HAP-1 (cell line): ENCODE measurements around the gene SPRED2.

Experiments used
- DNase-seq, 2 experiments: peaks; one replicate each; pipeline ENCODE4 v3.0.0-alpha.2; 2016 to 2020; ENCODE audit warnings: low spot score in 2 of 2
- H3K27me3 ChIP-seq: fragments of 250-450 bp; sonication (Bioruptor Pico); 2 replicates; pipeline ENCODE4 v1.5.1; 2020; ENCODE audit warnings: low read depth, mild to moderate bottlenecking, moderate library complexity
- H3K36me3 ChIP-seq: fragments of 250-450 bp; sonication (Bioruptor Pico); replicated peaks from 2 replicates; pipeline ENCODE4 v1.5.1; 2020; ENCODE audit warnings: mild to moderate bottlenecking
- H3K4me1 ChIP-seq: fragments of 250-450 bp; sonication (Bioruptor Pico); 2 replicates; pipeline ENCODE4 v1.5.1; 2020; ENCODE audit warnings: mild to moderate bottlenecking
- H3K4me3 ChIP-seq: fragments of 250-450 bp; sonication (Bioruptor Pico); 2 replicates; pipeline ENCODE4 v1.5.1; 2020; ENCODE audit warnings: mild to moderate bottlenecking, moderate library complexity
- H3K9me3 ChIP-seq: fragments of 250-450 bp; sonication (Bioruptor Pico); 2 replicates; pipeline ENCODE4 v1.5.1; 2020; ENCODE audit warnings: mild to moderate bottlenecking, moderate library complexity
- in situ Hi-C: fragments of 300-500 bp; cut with MboI; formaldehyde crosslinking; loops from 3 replicates; pipeline ENCODE4 v1.14.3; 2020; ENCODE audit warnings: low sequenced_read_pairs, inconsistent platforms, mixed read lengths

Gene SPRED2

GRCh38 chr2:65296971-65297370 lies 135.4 kb downstream of the SPRED2 start:
- Histone ChIP-seq H3K9me3 (no peaks in the 10 kb centered on the region), H3K27me3 (no peaks in the 10 kb centered on the region), H3K4me3 (no peak overlapping the region), H3K4me1 (no peaks in the 10 kb centered on the region), H3K36me3 (no peaks in the 10 kb centered on the region)
- no peak for DNase-seq
- in situ Hi-C loops, result no loop called here

DNA sequence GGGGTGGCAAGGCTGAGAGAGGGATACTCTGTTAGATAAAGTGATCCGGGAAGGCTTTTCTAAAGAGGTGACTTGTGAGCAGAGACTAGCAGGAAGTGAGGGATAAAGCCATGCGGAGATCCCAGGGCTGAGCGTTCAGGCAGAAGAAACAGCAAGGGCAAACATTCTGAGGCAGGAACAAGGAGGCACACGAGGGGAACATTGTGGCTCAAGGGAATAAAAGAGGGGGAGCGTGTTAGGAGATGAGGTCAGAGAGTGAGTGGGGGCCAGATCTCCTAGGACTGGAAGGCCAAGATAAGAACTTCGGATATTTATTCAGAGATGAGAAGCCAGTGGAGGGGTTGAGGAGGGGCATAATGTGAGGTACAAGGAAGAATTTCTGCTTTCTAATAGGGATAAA lies 137.7 kb downstream of the SPRED2 start:
- no peaks in the 10 kb centered on the region for H3K4me1 ChIP-seq
- H3K36me3 ChIP-seq, result no peaks in the 10 kb centered on the region
- no peaks in the 10 kb centered on the region for H3K27me3 ChIP-seq
- H3K9me3 ChIP-seq, result no peaks in the 10 kb centered on the region
- H3K4me3 ChIP-seq, result no peak overlapping the region
- no peak for DNase-seq
- in situ Hi-C loops, result no loop called here

- Histone ChIP-seq H3K36me3 (no peaks in the 10 kb centered on the region), H3K9me3 (no peaks in the 10 kb centered on the region), H3K4me1 (no peaks in the 10 kb centered on the region), H3K4me3 (no peak overlapping the region), H3K27me3 (no peaks in the 10 kb centered on the region)
- in situ Hi-C loops, result no loop called here
- no peak for DNase-seq
These were observed 138.3 kb downstream of the SPRED2 start for GRCh38 chr2:65294136-65294535.

DNA sequence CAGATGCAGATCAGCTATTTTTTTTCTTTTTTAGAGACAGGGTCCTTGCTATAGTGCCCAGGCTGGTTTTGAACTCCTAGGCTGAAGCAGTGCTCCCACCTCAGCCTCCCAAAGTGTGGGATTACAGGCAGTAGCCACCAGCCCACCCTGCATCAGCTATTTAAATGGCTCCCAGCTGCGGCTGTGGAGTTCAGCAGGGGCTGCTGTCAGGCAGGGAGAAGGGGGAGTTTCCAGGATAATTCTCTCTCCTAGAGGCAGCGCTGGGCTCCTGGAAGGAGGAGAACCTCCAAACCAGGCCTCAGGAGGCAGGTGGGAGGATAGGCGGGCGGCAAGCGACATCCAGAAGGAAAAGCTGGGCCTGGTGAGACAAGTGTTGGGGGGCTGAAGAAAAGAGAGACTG lies 139.0 kb downstream of the SPRED2 start:
- Histone ChIP-seq H3K27me3 (no peaks in the 10 kb centered on the region), H3K9me3 (no peaks in the 10 kb centered on the region), H3K4me1 (no peaks in the 10 kb centered on the region), H3K4me3 (no peak overlapping the region), H3K36me3 (no peaks in the 10 kb centered on the region)
- DNase-seq, result no peak
- in situ Hi-C loops, result no loop called here

GRCh38 chr2:65292461-65293011 lies 139.9 kb downstream of the SPRED2 start:
- in situ Hi-C loops, result no loop called here
- Histone ChIP-seq H3K27me3 (no peaks in the 10 kb centered on the region), H3K36me3 (no peaks in the 10 kb centered on the region), H3K4me3 (no peak overlapping the region), H3K4me1 (no peaks in the 10 kb centered on the region), H3K9me3 (no peaks in the 10 kb centered on the region)
- DNase-seq, result no peak

- H3K4me3 ChIP-seq, result no peak overlapping the region
- in situ Hi-C loops, result no loop called here
- no peaks in the 10 kb centered on the region for H3K9me3 ChIP-seq
- H3K27me3 ChIP-seq, result no peaks in the 10 kb centered on the region
- no peak for DNase-seq
- H3K4me1 ChIP-seq, result no peaks in the 10 kb centered on the region
- no peaks in the 10 kb centered on the region for H3K36me3 ChIP-seq
These were observed 140.3 kb downstream of the SPRED2 start for GRCh38 chr2:65292106-65292400.

- Histone ChIP-seq H3K4me3 (no peak overlapping the region), H3K27me3 (no peaks in the 10 kb centered on the region), H3K9me3 (no peaks in the 10 kb centered on the region), H3K4me1 (no peaks in the 10 kb centered on the region), H3K36me3 (no peaks in the 10 kb centered on the region)
- DNase-seq, result no peak
- in situ Hi-C loops, result no loop called here
These were observed 140.9 kb downstream of the SPRED2 start for GRCh38 chr2:65291216-65292105.

DNA sequence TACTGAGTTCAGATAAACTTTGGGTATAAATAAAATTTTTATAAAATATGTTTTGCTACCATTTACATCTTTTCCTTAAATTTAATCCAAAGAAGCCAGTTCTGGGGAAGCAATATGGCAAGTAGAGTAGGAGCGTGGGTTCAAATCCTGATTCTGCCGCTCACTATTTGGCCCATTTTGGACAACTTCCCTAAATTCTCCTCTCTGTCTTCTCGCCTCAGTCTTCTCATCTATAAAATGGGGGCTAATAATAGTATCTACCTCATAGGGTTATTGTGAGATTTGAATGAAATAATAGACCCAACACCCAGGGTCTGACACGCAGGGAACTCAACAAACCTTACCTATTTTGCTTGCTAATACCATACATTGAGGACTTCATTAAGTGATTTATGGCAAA lies 145.0 kb downstream of the SPRED2 start:
- in situ Hi-C loops, result no loop called here
- H3K9me3 ChIP-seq, result no peaks in the 10 kb centered on the region
- H3K36me3 ChIP-seq, result no peaks in the 10 kb centered on the region
- no peak overlapping the region for H3K4me3 ChIP-seq
- H3K27me3 ChIP-seq, result no peaks in the 10 kb centered on the region
- DNase-seq, result no peak
- no peaks in the 10 kb centered on the region for H3K4me1 ChIP-seq

DNA sequence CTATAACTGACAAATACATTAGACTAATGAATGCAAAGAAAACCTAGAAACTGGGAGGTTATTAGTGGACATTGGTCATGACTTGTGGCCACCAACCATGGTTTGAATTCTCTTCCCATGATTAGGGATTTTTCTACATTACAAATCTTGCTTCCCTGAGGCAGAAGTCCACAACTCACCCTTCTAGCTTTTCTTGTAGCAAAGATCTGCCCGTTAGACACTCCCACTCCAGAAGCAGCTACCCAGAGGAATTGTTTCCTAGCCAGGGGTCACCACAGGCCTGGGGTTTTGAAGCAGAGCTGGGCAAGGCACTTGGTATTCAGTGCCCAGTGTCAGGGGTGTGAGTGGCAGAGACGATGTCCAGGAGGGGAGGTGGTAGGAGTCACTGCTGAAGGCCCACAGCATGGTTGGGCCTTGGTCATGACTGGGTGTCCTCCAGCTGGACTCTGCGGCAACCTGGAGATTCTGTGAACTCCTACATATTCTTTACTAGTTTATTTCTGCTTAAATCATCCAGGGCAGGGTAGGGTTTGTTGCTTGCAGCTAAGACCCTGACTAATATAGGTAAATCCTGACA lies 149.8 kb downstream of the SPRED2 start:
- Histone ChIP-seq H3K36me3 (no peaks in the 10 kb centered on the region), H3K4me3 (no peak overlapping the region), H3K9me3 (no peaks in the 10 kb centered on the region), H3K4me1 (no peaks in the 10 kb centered on the region), H3K27me3 (no peaks in the 10 kb centered on the region)
- in situ Hi-C loops, result no loop called here
- DNase-seq, result no peak

- Histone ChIP-seq H3K4me1 (no peaks in the 10 kb centered on the region), H3K9me3 (no peaks in the 10 kb centered on the region), H3K4me3 (no peak overlapping the region), H3K27me3 (no peaks in the 10 kb centered on the region), H3K36me3 (no peaks in the 10 kb centered on the region)
- DNase-seq, result no peak
- in situ Hi-C loops, result no loop called here
These were observed 150.6 kb downstream of the SPRED2 start for GRCh38 chr2:65281627-65282351.

DNA sequence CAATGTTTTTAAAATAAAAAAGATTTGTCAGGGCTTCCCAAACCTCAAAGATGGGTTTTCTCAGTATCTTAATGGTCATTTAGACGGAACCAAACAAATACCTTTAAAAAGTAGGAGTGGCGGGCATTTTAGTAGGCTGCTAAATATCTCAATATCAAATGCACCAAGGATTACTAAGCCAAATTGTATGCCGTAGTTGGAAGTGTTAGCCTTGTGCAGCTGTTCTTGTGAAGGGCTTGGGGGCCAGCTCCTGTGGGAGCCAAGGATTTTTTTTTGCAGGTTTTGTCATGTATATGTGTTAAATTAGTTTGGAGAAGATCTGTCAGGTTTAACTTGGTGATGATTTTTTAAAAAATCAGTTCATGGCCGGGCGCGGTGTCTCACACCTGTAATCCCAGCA lies 152.6 kb downstream of the SPRED2 start:
- no peaks in the 10 kb centered on the region for H3K27me3 ChIP-seq
- H3K4me1 ChIP-seq, result peaks cover 18% of the 10 kb centered on the region
- in situ Hi-C loops, result no loop called here

GRCh38 chr2:65278531-65278981 lies 153.8 kb downstream of the SPRED2 start:
- Histone ChIP-seq H3K9me3 (no peaks in the 10 kb centered on the region), H3K27me3 (no peaks in the 10 kb centered on the region), H3K4me3 (no peak overlapping the region), H3K4me1 (peaks cover 18% of the 10 kb centered on the region), H3K36me3 (no peaks in the 10 kb centered on the region)
- in situ Hi-C loops, result no loop called here
- no peak for DNase-seq

More for the DNA sequence above, 152.6 kb downstream of the SPRED2 start:
- no peaks in the 10 kb centered on the region for H3K36me3 ChIP-seq
- no peak overlapping the region for H3K4me3 ChIP-seq
- DNase-seq, result no peak
- H3K9me3 ChIP-seq, result no peaks in the 10 kb centered on the region

- H3K4me3 ChIP-seq, result no peak overlapping the region
- H3K9me3 ChIP-seq, result no peaks in the 10 kb centered on the region
- DNase-seq, result no peak
- H3K36me3 ChIP-seq, result no peaks in the 10 kb centered on the region
- in situ Hi-C loops, result no loop called here
- peaks cover 18% of the 10 kb centered on the region for H3K4me1 ChIP-seq
- no peaks in the 10 kb centered on the region for H3K27me3 ChIP-seq
These were observed 154.5 kb downstream of the SPRED2 start for GRCh38 chr2:65277791-65278483.
